Measurements from ENCODE around the gene CLDN25.

GRCh38 chr11:113779496-113779895 is at the start of gene CLDN25:
- no peak for TF ChIP-seq CTCF (IDR thresholded peaks at IDR 0.05; ENCODE audit: poor library complexity, severe bottlenecking)
- no peak for TF ChIP-seq POLR2AphosphoS5 (IDR thresholded peaks at IDR 0.05)
- TF ChIP-seq EP300 (conservative IDR thresholded peaks at IDR 0.05; ENCODE audit: poor library complexity, severe bottlenecking), result no peak
- no peak for TF ChIP-seq RAD21 (conservative IDR thresholded peaks at IDR 0.05)
- no peak for TF ChIP-seq SMC3 (conservative IDR thresholded peaks at IDR 0.05; ENCODE audit: poor library complexity)
- TF ChIP-seq EZH2 (IDR thresholded peaks at IDR 0.05; ENCODE audit: borderline replicate concordance, insufficient read depth, low read length, poor library complexity, severe bottlenecking), result no peak

Data from neural cell (in vitro differentiated cells).